ENCODE results near the gene IP6K1.

- TF ChIP-seq CTCF (conservative IDR thresholded peaks at IDR 0.05 in 1 of 2, IDR thresholded peaks at IDR 0.05 in 1 of 2; ENCODE audit: extremely low read depth in 1 of 2, insufficient read depth in 1 of 2, low read depth in 1 of 2, low read length in 2 of 2) (no peak), EZH2 (IDR thresholded peaks at IDR 0.05; ENCODE audit: borderline replicate concordance, low read length) (no peak)
Measured at GRCh38 chr3:49713336-49714105, 72.8 kb downstream of the IP6K1 start.

Measured in mammary epithelial cell (primary cell).